Ishikawa (cell line): ENCODE measurements around the gene HIGD1C.

Experiments used
- CEBPB ChIP-seq: IDR thresholded peaks from 2 replicates; pipeline ENCODE4 v1.6.1; 2012
- CREB1 ChIP-seq: IDR thresholded peaks from 2 replicates; pipeline ENCODE4 v1.6.1; 2012; ENCODE audit warnings: low read depth
- EGR1 ChIP-seq: IDR thresholded peaks from 2 replicates; pipeline ENCODE4 v1.6.1; 2012
- EP300 ChIP-seq: IDR thresholded peaks from 2 replicates; pipeline ENCODE4 v1.6.1; 2012; ENCODE audit warnings: borderline replicate concordance
- FOXM1 ChIP-seq: IDR thresholded peaks from 2 replicates; pipeline ENCODE4 v1.6.1; 2012; ENCODE audit warnings: low read depth, borderline replicate concordance
- MAX ChIP-seq: IDR thresholded peaks from 2 replicates; pipeline ENCODE4 v1.6.1; 2012
- NFIC ChIP-seq: IDR thresholded peaks from 2 replicates; pipeline ENCODE4 v1.6.1; 2012
- RAD21 ChIP-seq: IDR thresholded peaks from 2 replicates; pipeline ENCODE4 v1.6.1; 2012; ENCODE audit warnings: low read depth
- TAF1 ChIP-seq: IDR thresholded peaks from 2 replicates; pipeline ENCODE4 v1.6.1; 2012; ENCODE audit warnings: low read depth, mild to moderate bottlenecking
- TCF12 ChIP-seq: IDR thresholded peaks from 2 replicates; pipeline ENCODE4 v1.6.1; 2012; ENCODE audit warnings: low read depth
- TEAD4 ChIP-seq: IDR thresholded peaks from 2 replicates; pipeline ENCODE4 v1.6.1; 2012
- YY1 ChIP-seq: IDR thresholded peaks from 2 replicates; pipeline ENCODE4 v1.6.1; 2012; ENCODE audit warnings: low read depth
- ZBTB7A ChIP-seq: IDR thresholded peaks from 2 replicates; pipeline ENCODE4 v1.6.1; 2012; ENCODE audit warnings: low read depth
- TF ChIP-seq, protein P1 (sequence below): IDR thresholded peaks from 2 replicates; pipeline ENCODE4 v1.6.1; 2012
- TF ChIP-seq, protein P2 (sequence below): IDR thresholded peaks from 2 replicates; pipeline ENCODE4 v1.6.1; 2012; ENCODE audit warnings: low read depth, mild to moderate bottlenecking

HIGD1C gene

DNA sequence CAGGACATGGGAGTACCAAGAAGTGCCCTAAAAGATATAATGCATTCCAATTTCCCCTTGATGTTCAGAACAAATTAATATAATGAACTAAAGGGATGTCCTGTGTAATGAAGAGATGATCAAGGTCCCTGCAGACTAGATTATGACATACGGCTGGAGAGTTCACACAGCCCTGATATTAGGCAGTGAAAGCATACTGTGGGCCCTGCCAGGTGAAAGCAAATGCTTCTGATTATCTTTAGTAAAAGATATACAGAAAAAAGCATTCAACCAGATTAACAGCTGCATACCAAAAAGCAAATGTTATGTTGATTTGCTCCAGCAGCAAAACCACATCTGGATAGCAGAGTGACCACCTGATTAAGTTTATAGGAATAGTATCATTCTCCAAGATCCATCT is 12.1 kb downstream of the HIGD1C start:
- no peak for TF ChIP-seq RAD21

GRCh38 chr12:50971946-50972345 is 19.6 kb downstream of the HIGD1C start:
- TF ChIP-seq RAD21 (no peak), TAF1 (no peak), NFIC (no peak), YY1 (no peak), TEAD4 (no peak), ZBTB7A (no peak), EP300 (no peak), EGR1 (no peak), FOXM1 (no peak), CREB1 (no peak), TCF12 (no peak)
- TF ChIP-seq, protein P1, sequence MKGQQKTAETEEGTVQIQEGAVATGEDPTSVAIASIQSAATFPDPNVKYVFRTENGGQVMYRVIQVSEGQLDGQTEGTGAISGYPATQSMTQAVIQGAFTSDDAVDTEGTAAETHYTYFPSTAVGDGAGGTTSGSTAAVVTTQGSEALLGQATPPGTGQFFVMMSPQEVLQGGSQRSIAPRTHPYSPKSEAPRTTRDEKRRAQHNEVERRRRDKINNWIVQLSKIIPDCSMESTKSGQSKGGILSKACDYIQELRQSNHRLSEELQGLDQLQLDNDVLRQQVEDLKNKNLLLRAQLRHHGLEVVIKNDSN = no peak
- TF ChIP-seq, protein P2, sequence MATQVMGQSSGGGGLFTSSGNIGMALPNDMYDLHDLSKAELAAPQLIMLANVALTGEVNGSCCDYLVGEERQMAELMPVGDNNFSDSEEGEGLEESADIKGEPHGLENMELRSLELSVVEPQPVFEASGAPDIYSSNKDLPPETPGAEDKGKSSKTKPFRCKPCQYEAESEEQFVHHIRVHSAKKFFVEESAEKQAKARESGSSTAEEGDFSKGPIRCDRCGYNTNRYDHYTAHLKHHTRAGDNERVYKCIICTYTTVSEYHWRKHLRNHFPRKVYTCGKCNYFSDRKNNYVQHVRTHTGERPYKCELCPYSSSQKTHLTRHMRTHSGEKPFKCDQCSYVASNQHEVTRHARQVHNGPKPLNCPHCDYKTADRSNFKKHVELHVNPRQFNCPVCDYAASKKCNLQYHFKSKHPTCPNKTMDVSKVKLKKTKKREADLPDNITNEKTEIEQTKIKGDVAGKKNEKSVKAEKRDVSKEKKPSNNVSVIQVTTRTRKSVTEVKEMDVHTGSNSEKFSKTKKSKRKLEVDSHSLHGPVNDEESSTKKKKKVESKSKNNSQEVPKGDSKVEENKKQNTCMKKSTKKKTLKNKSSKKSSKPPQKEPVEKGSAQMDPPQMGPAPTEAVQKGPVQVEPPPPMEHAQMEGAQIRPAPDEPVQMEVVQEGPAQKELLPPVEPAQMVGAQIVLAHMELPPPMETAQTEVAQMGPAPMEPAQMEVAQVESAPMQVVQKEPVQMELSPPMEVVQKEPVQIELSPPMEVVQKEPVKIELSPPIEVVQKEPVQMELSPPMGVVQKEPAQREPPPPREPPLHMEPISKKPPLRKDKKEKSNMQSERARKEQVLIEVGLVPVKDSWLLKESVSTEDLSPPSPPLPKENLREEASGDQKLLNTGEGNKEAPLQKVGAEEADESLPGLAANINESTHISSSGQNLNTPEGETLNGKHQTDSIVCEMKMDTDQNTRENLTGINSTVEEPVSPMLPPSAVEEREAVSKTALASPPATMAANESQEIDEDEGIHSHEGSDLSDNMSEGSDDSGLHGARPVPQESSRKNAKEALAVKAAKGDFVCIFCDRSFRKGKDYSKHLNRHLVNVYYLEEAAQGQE = no peak

- no peak for TF ChIP-seq TAF1
- TF ChIP-seq ZBTB7A = no peak
- no peak for TF ChIP-seq CEBPB
- TF ChIP-seq TCF12 = no peak
Measured at GRCh38 chr12:50979369-50980052, 27.2 kb downstream of the HIGD1C start.

- TF ChIP-seq FOXM1 = no peak
- no peak for TF ChIP-seq EP300
- TF ChIP-seq RAD21 = no peak
- no peak for TF ChIP-seq NFIC
- TF ChIP-seq, protein P2 = no peak
- no peak for TF ChIP-seq MAX
- TF ChIP-seq CREB1 = no peak
- no peak for TF ChIP-seq CEBPB
- TF ChIP-seq YY1 = no peak
- TF ChIP-seq TAF1 = no peak
- TF ChIP-seq EGR1 = no peak
- TF ChIP-seq, protein P1 = no peak
- no peak for TF ChIP-seq ZBTB7A
- no peak for TF ChIP-seq TEAD4
- no peak for TF ChIP-seq TCF12
Measured at GRCh38 chr12:50980545-50980944, 28.2 kb downstream of the HIGD1C start.

GRCh38 chr12:50981319-50982239 is 29.2 kb downstream of the HIGD1C start:
- TF ChIP-seq, protein P1 = no peak
- no peak for TF ChIP-seq MAX
